HCT116 (cell line): Measurements from ENCODE around the gene KRT1. TPM values are rescaled to one million over a fixed set of nuclear protein-coding genes. Genes with fewer than 3 reads are reported as not detected.

Experiments used
- ATAC-seq: fragments of 200-7000 bp; cut with Tn5 transposase; 2 replicates; pipeline ENCODE4 v1.9.1; 2020; ENCODE audit warnings: mild to moderate bottlenecking, moderate library complexity
- BruUV-seq: library from RNA; stranded (reverse); fragments of 400-500 nt; replicated peaks from 2 replicates; lab custom pipeline; 2021; lab: Mats Ljungman, UMichigan
- CTCF ChIA-PET: fragments of 300-600 bp; sonication (Branson Sonifier 250); formaldehyde crosslinking; loops from one replicate; lab custom pipeline; 2021; ENCODE audit warnings: antibody characterized with exemption; lab: Charles Lee
- POLR2A ChIA-PET: fragments of 300-600, 350-600 bp; sonication (Branson Sonifier 250); formaldehyde crosslinking; loops from one replicate; lab custom pipeline; 2021; ENCODE audit warnings: antibody characterized with exemption; lab: Charles Lee
- RAD21 ChIA-PET, 2 experiments: fragments of 300-600 bp; sonication (Branson Sonifier 250); formaldehyde crosslinking; loops; one replicate each; lab custom pipeline; 2023; ENCODE audit warnings: low total read pairs in 2 of 2; ENCODE audit not compliant: uncharacterized antibody in 2 of 2, unreplicated experiment in 2 of 2, low non-redundant PET in 1 of 2; lab: Charles Lee
- DNase-seq: peaks from one replicate; pipeline ENCODE4 v3.0.0-alpha.2; 2010; ENCODE audit warnings: low read depth, low spot score
- H2AFZ ChIP-seq: fragments of 200-600 bp; shearing (Covaris generic), sonication (generic); 2 replicates; pipeline ENCODE4 v1.6.1; 2017; ENCODE audit warnings: low read depth, mixed run types, mixed read lengths, antibody characterized with exemption, low read length; ENCODE audit not compliant: poor library complexity, severe bottlenecking
- H3K27ac ChIP-seq: 2 replicates; pipeline ENCODE4 v1.5.1; 2012; ENCODE audit warnings: low read depth, low read length
- H3K27me3 ChIP-seq: fragments of 200-600 bp; sonication (generic); 2 replicates; pipeline ENCODE4 v1.6.1; 2016; ENCODE audit warnings: mixed run types, low read length, mixed read lengths; ENCODE audit not compliant: insufficient read depth
- H3K36me3 ChIP-seq, 2 experiments: fragments of 200-500 bp in 1 of 2; fragments of 200-600 bp in 1 of 2; sonication (Bioruptor generic) in 1 of 2; sonication (generic) in 1 of 2; 2 replicates each; pipeline versions ENCODE4 v1.5.1 to v1.6.1; 2014 to 2016; ENCODE audit warnings: low read length in 2 of 2, inconsistent platforms in 1 of 2, mixed read lengths in 1 of 2, mixed run types in 1 of 2; ENCODE audit not compliant: insufficient read depth in 2 of 2, control insufficient read depth in 1 of 2
- H3K4me1 ChIP-seq, 2 experiments: fragments of 200-600 bp in 1 of 2; sonication (generic) in 1 of 2; 2 replicates each; pipeline versions ENCODE4 v1.5.1 to v1.6.1; 2012 to 2017; ENCODE audit warnings: low read length in 2 of 2, inconsistent platforms in 1 of 2, mild to moderate bottlenecking in 1 of 2, mixed read lengths in 1 of 2, mixed run types in 1 of 2, moderate library complexity in 1 of 2; ENCODE audit not compliant: insufficient read depth in 2 of 2, control insufficient read depth in 1 of 2
- H3K4me2 ChIP-seq: fragments of 200-600 bp; sonication (generic); 2 replicates; pipeline ENCODE4 v1.6.1; 2017; ENCODE audit warnings: mixed run types, low read length, mixed read lengths
- H3K4me3 ChIP-seq, 2 experiments: fragments of 200-600 bp in 1 of 2; sonication (generic) in 1 of 2; replicated peaks in 1 of 2; 2 replicates each; pipeline ENCODE4 v1.5.1; 2011 to 2016; ENCODE audit warnings: low read length in 2 of 2, control low read depth in 1 of 2, low read depth in 1 of 2, mild to moderate bottlenecking in 1 of 2, mixed read lengths in 1 of 2, mixed run types in 1 of 2
- H3K79me2 ChIP-seq: fragments of 200-600 bp; sonication (generic); 2 replicates; pipeline ENCODE4 v1.6.1; 2017; ENCODE audit warnings: mild to moderate bottlenecking, mixed run types, low read length, moderate library complexity, mixed read lengths; ENCODE audit not compliant: insufficient read depth
- H3K9ac ChIP-seq: fragments of 200-600 bp; sonication (generic); 2 replicates; pipeline ENCODE4 v1.6.1; 2016; ENCODE audit warnings: low read length, mixed read lengths
- H3K9me2 ChIP-seq: fragments of 200-600 bp; sonication (generic), shearing (Covaris generic); 2 replicates; pipeline ENCODE4 v1.6.1; 2017; ENCODE audit warnings: mixed run types, mild to moderate bottlenecking, moderate library complexity; ENCODE audit not compliant: insufficient read depth
- H3K9me3 ChIP-seq, 2 experiments: fragments of 200-500 bp in 1 of 2; fragments of 200-600 bp in 1 of 2; sonication (Bioruptor generic) in 1 of 2; sonication (generic) in 1 of 2; 2 replicates each; pipeline ENCODE4 v1.6.1; 2014 to 2017; ENCODE audit warnings: low read length in 2 of 2, mixed read lengths in 2 of 2, inconsistent platforms in 1 of 2, low read depth in 1 of 2, mild to moderate bottlenecking in 1 of 2, mixed run types in 1 of 2, moderate library complexity in 1 of 2; ENCODE audit not compliant: control insufficient read depth in 1 of 2, insufficient read depth in 1 of 2
- H4K20me1 ChIP-seq: fragments of 200-600 bp; sonication (generic), shearing (Covaris generic); 2 replicates; pipeline ENCODE4 v1.6.1; 2017; ENCODE audit warnings: mixed run types, mild to moderate bottlenecking, moderate library complexity; ENCODE audit not compliant: insufficient read depth
- CEBPB ChIP-seq: IDR thresholded peaks from 2 replicates; pipeline ENCODE4 v1.6.1; 2012; ENCODE audit warnings: low read depth
- EGR1 ChIP-seq: IDR thresholded peaks from 2 replicates; pipeline ENCODE4 v1.6.1; 2012; ENCODE audit warnings: low read depth
- ELF1 ChIP-seq: IDR thresholded peaks from 2 replicates; pipeline ENCODE4 v1.6.1; 2012; ENCODE audit warnings: low read depth, borderline replicate concordance
- SIN3A ChIP-seq: IDR thresholded peaks from 2 replicates; pipeline ENCODE4 v1.6.1; 2012; ENCODE audit warnings: low read depth
- SRF ChIP-seq: IDR thresholded peaks from 2 replicates; pipeline ENCODE4 v1.6.1; 2012; ENCODE audit warnings: low read depth
- YY1 ChIP-seq: IDR thresholded peaks from 2 replicates; pipeline ENCODE4 v1.6.1; 2011; ENCODE audit warnings: low read length, low read depth, moderate library complexity, mild to moderate bottlenecking; ENCODE audit not compliant: insufficient replicate concordance; ENCODE audit errors: extremely low read depth
- ZBTB33 ChIP-seq: IDR thresholded peaks from 2 replicates; pipeline ENCODE4 v1.6.1; 2011; ENCODE audit warnings: mild to moderate bottlenecking, low read length, moderate library complexity; ENCODE audit not compliant: insufficient replicate concordance; ENCODE audit errors: extremely low read depth
- ZFX ChIP-seq: fragments of 450-650 bp; IDR thresholded peaks from 2 replicates; pipeline ENCODE4 v1.6.1; 2017
- ZNF274 ChIP-seq: fragments of 200-500 bp; sonication (Bioruptor generic); IDR thresholded peaks from 2 replicates; pipeline ENCODE4 v1.6.1; 2014; ENCODE audit warnings: mild to moderate bottlenecking, low read depth, low read length, inconsistent platforms
- intact Hi-C: fragments of 100-400 bp; cut with micrococcal nuclease; formaldehyde crosslinking; loops from 2 replicates; pipeline ENCODE4 v1.10.0; 2022
- total RNA-seq: library from RNA; stranded (reverse); gene quantifications from one replicate; pipeline ENCODE4 v1.2.1, GENCODE V29; 2021; ENCODE audit not compliant: unreplicated experiment
- TF ChIP-seq, protein P1 (sequence below): IDR thresholded peaks from 2 replicates; pipeline ENCODE4 v1.6.1; 2012

KRT1 gene
- total RNA-seq, 1 experiment from 2014 or later, result 0.20 TPM

GRCh38 chr12:52693261-52693660 is 13.1 kb upstream of the KRT1 start:
- no TSS peak for BruUV-seq
- Histone ChIP-seq H2AFZ (no peak overlapping the region), H3K9me2 (no peaks in the 10 kb centered on the region), H3K4me3 (no peak overlapping the region), H3K4me2 (no peak overlapping the region), H3K27me3 (peaks cover 7% of the 10 kb centered on the region; the same call in 1 of the 2 replicates), H3K9me3 (no peaks in the 10 kb centered on the region), H3K79me2 (no peaks in the 10 kb centered on the region), H3K27ac (no peak overlapping the region), H4K20me1 (no peaks in the 10 kb centered on the region), H3K9ac (no peak overlapping the region), H3K36me3 (no peaks in the 10 kb centered on the region), H3K4me1 (peaks cover 0 to 5% of the 10 kb centered on the region in 2 experiments; a peak in 2 of 4 replicates)
- ATAC-seq (no peak), DNase-seq (no peak)
- intact Hi-C loops, result no loop called here
- TF ChIP-seq ELF1 (no peak), ZNF274 (no peak), SIN3A (no peak), ZFX (no peak), CEBPB (no peak), YY1 (no peak), SRF (no peak), EGR1 (no peak), ZBTB33 (no peak)
- TF ChIP-seq, protein P1, sequence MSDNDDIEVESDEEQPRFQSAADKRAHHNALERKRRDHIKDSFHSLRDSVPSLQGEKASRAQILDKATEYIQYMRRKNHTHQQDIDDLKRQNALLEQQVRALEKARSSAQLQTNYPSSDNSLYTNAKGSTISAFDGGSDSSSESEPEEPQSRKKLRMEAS, result no peak
- ChIA-PET RAD21 (no interaction called here), CTCF (no interaction called here), POLR2A (no interaction called here)
